MCF 10A (cell line): ENCODE data around the gene AFTPH. TPM values are rescaled to one million over a fixed set of nuclear protein-coding genes. Genes with fewer than 3 reads are reported as not detected.

Source experiments
- BruUV-seq: library from RNA; stranded (reverse); fragments of 400-500 nt; replicated peaks from 2 replicates; lab custom pipeline; 2021; lab: Mats Ljungman, UMichigan
- CTCF ChIA-PET: fragments of 300-600 bp; sonication (Branson Sonifier 250); formaldehyde crosslinking; extraction: SDS; loops from one replicate; lab custom pipeline; 2021; ENCODE audit warnings: antibody characterized with exemption, inconsistent platforms; lab: Yijun Ruan, JAX
- POLR2A ChIA-PET: fragments of 300-600, 350-650 bp; sonication (Branson Sonifier 250); formaldehyde crosslinking; extraction: SDS; loops from one replicate; lab custom pipeline; 2020; ENCODE audit warnings: antibody characterized with exemption, inconsistent platforms; lab: Yijun Ruan, JAX
- DNase-seq: peaks from one replicate; pipeline ENCODE4 v3.0.0-alpha.2; 2018; ENCODE audit not compliant: unreplicated experiment
- H3K27ac Mint-ChIP-seq: one replicate; pipeline ENCODE4 v1.8.0; 2022; ENCODE audit warnings: mild to moderate bottlenecking, low read depth, mixed read lengths; ENCODE audit not compliant: unreplicated experiment
- H3K27me3 Mint-ChIP-seq: one replicate; pipeline ENCODE4 v1.8.0; 2022; ENCODE audit warnings: mixed read lengths; ENCODE audit not compliant: insufficient read depth, unreplicated experiment
- H3K36me3 Mint-ChIP-seq: one replicate; pipeline ENCODE4 v1.8.0; 2022; ENCODE audit warnings: mild to moderate bottlenecking, moderate library complexity, mixed read lengths; ENCODE audit not compliant: insufficient read depth, unreplicated experiment
- H3K4me1 Mint-ChIP-seq: one replicate; pipeline ENCODE4 v1.8.0; 2022; ENCODE audit warnings: mixed read lengths; ENCODE audit not compliant: insufficient read depth, unreplicated experiment
- H3K4me3 Mint-ChIP-seq: one replicate; pipeline ENCODE4 v1.8.0; 2022; ENCODE audit warnings: mild to moderate bottlenecking, moderate library complexity, mixed read lengths; ENCODE audit not compliant: unreplicated experiment
- H3K9me3 Mint-ChIP-seq: one replicate; pipeline ENCODE4 v1.8.0; 2022; ENCODE audit warnings: mixed read lengths; ENCODE audit not compliant: unreplicated experiment
- CTCF ChIP-seq: fragments of 200-600 bp; IDR thresholded peaks from one replicate; pipeline ENCODE4 v1.8.0; 2022; ENCODE audit warnings: antibody characterized with exemption, mild to moderate bottlenecking; ENCODE audit not compliant: unreplicated experiment
- intact Hi-C: fragments of 100-400 bp; cut with micrococcal nuclease; formaldehyde crosslinking; loops from 2 replicates; pipeline ENCODE4 v1.14.1; 2022
- total RNA-seq: library from RNA; stranded (reverse); gene quantifications from 2 replicates; pipeline ENCODE4 v1.2.3, GENCODE V29; 2022

Gene AFTPH
- total RNA-seq, 1 experiment from 2014 or later: 24.7 TPM

GRCh38 chr2:64594226-64594989 is 70.3 kb downstream of the AFTPH start:
- H3K36me3 Mint-ChIP-seq: peaks cover 21% of the 10 kb centered on the region
- BruUV-seq: no TSS peak
- peaks cover 36% of the 10 kb centered on the region for H3K4me1 Mint-ChIP-seq
- H3K27ac Mint-ChIP-seq: peak overlapping the region; percentile 96
- no peak for TF ChIP-seq CTCF
- CTCF ChIA-PET: interaction anchor here (0.6 to 3.1 kb wide), 15 partner anchors 7 to 1091 kb away, joined by 3 to 20 read pairs (median 3); no protein-coding TSS in a partner anchor
- H3K27me3 Mint-ChIP-seq: no peaks in the 10 kb centered on the region
- H3K4me3 Mint-ChIP-seq: no peak overlapping the region
- no peak for DNase-seq
- intact Hi-C loops: loop anchor here (2.0 kb wide), 2 partner anchors 58 to 278 kb away; partner anchors contain the start of gene SERTAD2
- POLR2A ChIA-PET: interaction anchor here (0.7 to 3.5 kb wide), 12 partner anchors 10 to 462 kb away, joined by 3 to 27 read pairs (median 6); partner anchors contain the start of genes AFTPH and SERTAD2
- no peaks in the 10 kb centered on the region for H3K9me3 Mint-ChIP-seq

- POLR2A ChIA-PET: interaction anchor here (0.6 to 3.5 kb wide), 13 partner anchors 9 to 264 kb away, joined by 3 to 27 read pairs (median 7); partner anchors contain the start of genes AFTPH and SERTAD2
- Mint-ChIP-seq H3K27ac (peak overlapping the region; percentile 96), H3K9me3 (no peaks in the 10 kb centered on the region), H3K4me1 (peaks cover 36% of the 10 kb centered on the region), H3K27me3 (no peaks in the 10 kb centered on the region), H3K36me3 (peaks cover 21% of the 10 kb centered on the region), H3K4me3 (no peak overlapping the region)
- no peak for TF ChIP-seq CTCF
- no TSS peak for BruUV-seq
- DNase-seq: peak; percentile 50
- intact Hi-C loops: loop anchor here (2.0 kb wide), 2 partner anchors 57 to 277 kb away; partner anchors contain the start of gene SERTAD2
- CTCF ChIA-PET: interaction anchor here (0.6 to 3.1 kb wide), 16 partner anchors 9 to 277 kb away, joined by 3 to 20 read pairs (median 3); no protein-coding TSS in a partner anchor
Observed at GRCh38 chr2:64595397-64596176, 71.5 kb downstream of the AFTPH start.

GRCh38 chr2:64598226-64598625 is 74.1 kb downstream of the AFTPH start:
- no peak for DNase-seq
- Mint-ChIP-seq H3K27me3 (no peaks in the 10 kb centered on the region), H3K4me3 (no peak overlapping the region), H3K36me3 (peaks cover 1% of the 10 kb centered on the region), H3K9me3 (no peaks in the 10 kb centered on the region), H3K27ac (peak overlapping the region; percentile 27), H3K4me1 (peaks cover 32% of the 10 kb centered on the region)
- BruUV-seq: no TSS peak
- TF ChIP-seq CTCF: no peak
- intact Hi-C loops: no loop called here
- ChIA-PET CTCF (interaction anchor here (0.6 kb wide), 1 partner anchor 284 kb away, joined by 3 read pairs; no protein-coding TSS in a partner anchor), POLR2A (no interaction called here)
